ENCODE measurements around the gene SLC43A3.

The SLC43A3 gene

DNA sequence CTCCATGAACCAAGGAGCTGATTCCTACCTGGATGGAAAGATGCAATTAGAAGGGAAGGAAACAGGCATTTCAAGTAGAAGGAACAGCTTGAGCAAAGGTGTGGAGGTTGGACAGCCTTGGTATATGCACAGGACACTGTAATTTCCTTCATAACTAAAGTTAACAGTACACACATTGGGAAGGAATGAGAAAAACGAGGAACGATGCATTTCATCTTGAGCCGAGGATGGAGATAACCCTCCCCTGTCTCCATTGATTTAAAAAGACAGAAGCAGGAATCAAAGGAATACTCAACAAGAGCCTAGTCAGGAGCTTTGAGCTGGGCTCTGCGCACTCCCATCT, 34.2 kb downstream of the SLC43A3 start:
- Histone ChIP-seq H4K20me1 (ENCODE audit: control insufficient read depth, insufficient read depth, low read depth, low read length) (no peaks in the 10 kb centered on the region), H3F3A (ENCODE audit: control insufficient read depth, insufficient read depth) (no peaks in the 10 kb centered on the region)

DNA sequence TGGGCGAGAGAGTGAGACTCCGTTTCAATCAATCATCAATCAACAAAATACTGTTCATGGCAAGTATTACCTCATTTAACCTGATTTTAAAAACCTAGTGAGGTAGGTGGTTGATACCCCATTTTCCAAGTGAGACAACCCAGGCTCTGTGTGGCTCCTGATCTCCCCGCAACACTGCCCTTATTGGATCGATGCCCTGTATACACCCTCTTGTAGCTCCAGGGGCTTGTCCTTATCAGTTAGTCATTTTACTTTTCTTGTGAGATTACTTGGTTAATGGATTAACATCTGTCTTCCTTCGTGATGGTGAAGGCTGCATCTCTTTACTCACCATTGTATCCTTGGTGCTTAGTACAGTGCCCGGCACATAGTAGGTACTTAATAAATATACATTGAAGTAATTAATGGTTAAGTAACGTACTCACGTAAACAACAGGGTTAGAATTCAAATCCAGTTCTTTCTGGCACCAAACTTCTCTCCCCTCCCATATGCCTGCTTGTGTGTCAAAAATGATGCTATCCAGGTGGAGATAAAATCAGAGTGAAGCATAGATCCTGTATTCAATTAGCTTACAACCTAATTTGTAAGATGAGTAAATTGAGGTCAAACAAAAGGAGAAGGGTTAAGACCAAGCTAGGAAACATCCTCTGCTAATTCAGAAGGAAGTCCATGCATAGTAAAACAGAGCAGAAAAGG, 34.7 kb downstream of the SLC43A3 start:
- H3K4me1 ChIP-seq (ENCODE audit: control insufficient read depth, low read length): no peaks in the 10 kb centered on the region
- no peaks in the 10 kb centered on the region for H3K9me3 ChIP-seq (ENCODE audit: control insufficient read depth, insufficient read depth, low read length)
- H3K36me3 ChIP-seq (ENCODE audit: control insufficient read depth, low read length): no peaks in the 10 kb centered on the region
- H3K9me2 ChIP-seq (replicated peaks; ENCODE audit: control insufficient read depth, low read length): no peaks in the 10 kb centered on the region
- no peaks in the 10 kb centered on the region for H3F3A ChIP-seq (ENCODE audit: control insufficient read depth, insufficient read depth)
- H3K4me2 ChIP-seq (ENCODE audit: low read length): no peak overlapping the region
- H3K27ac ChIP-seq (ENCODE audit: low read depth, low read length): no peak overlapping the region
- no peaks in the 10 kb centered on the region for H4K20me1 ChIP-seq (ENCODE audit: control insufficient read depth, insufficient read depth, low read depth, low read length)
- no peak overlapping the region for H3K4me3 ChIP-seq (ENCODE audit: low read length)
- peaks cover 9% of the 10 kb centered on the region; the same call in 1 of the 2 replicates for H3K27me3 ChIP-seq (ENCODE audit: control insufficient read depth, low read length)
- H3K79me2 ChIP-seq (ENCODE audit: control insufficient read depth, low read length): no peaks in the 10 kb centered on the region
- TF ChIP-seq, protein P1, sequence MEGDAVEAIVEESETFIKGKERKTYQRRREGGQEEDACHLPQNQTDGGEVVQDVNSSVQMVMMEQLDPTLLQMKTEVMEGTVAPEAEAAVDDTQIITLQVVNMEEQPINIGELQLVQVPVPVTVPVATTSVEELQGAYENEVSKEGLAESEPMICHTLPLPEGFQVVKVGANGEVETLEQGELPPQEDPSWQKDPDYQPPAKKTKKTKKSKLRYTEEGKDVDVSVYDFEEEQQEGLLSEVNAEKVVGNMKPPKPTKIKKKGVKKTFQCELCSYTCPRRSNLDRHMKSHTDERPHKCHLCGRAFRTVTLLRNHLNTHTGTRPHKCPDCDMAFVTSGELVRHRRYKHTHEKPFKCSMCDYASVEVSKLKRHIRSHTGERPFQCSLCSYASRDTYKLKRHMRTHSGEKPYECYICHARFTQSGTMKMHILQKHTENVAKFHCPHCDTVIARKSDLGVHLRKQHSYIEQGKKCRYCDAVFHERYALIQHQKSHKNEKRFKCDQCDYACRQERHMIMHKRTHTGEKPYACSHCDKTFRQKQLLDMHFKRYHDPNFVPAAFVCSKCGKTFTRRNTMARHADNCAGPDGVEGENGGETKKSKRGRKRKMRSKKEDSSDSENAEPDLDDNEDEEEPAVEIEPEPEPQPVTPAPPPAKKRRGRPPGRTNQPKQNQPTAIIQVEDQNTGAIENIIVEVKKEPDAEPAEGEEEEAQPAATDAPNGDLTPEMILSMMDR (IDR thresholded peaks at IDR 0.05; ENCODE audit: low read depth, low read length, poor library complexity, severe bottlenecking): no peak
- no peak for TF ChIP-seq EZH2phosphoT487 (IDR thresholded peaks at IDR 0.05; ENCODE audit: borderline replicate concordance, low read length)

More for the DNA sequence above, 34.2 kb downstream of the SLC43A3 start:
- Histone ChIP-seq H3K79me2 (ENCODE audit: control insufficient read depth, low read length) (no peaks in the 10 kb centered on the region), H3K36me3 (ENCODE audit: control insufficient read depth, low read length) (no peaks in the 10 kb centered on the region), H3K4me2 (ENCODE audit: low read length) (no peak overlapping the region), H3K27me3 (ENCODE audit: control insufficient read depth, low read length) (peaks cover 9% of the 10 kb centered on the region; the same call in 1 of the 2 replicates), H3K9me2 (replicated peaks; ENCODE audit: control insufficient read depth, low read length) (no peaks in the 10 kb centered on the region), H3K4me3 (ENCODE audit: low read length) (no peak overlapping the region), H3K4me1 (ENCODE audit: control insufficient read depth, low read length) (no peaks in the 10 kb centered on the region), H3K9me3 (ENCODE audit: control insufficient read depth, insufficient read depth, low read length) (no peaks in the 10 kb centered on the region), H3K27ac (ENCODE audit: low read depth, low read length) (no peak overlapping the region)
- TF ChIP-seq, protein P1 (IDR thresholded peaks at IDR 0.05; ENCODE audit: low read depth, low read length, poor library complexity, severe bottlenecking): no peak
- TF ChIP-seq EZH2phosphoT487 (IDR thresholded peaks at IDR 0.05; ENCODE audit: borderline replicate concordance, low read length): no peak

- no peaks in the 10 kb centered on the region for H3K4me1 ChIP-seq (ENCODE audit: control insufficient read depth, low read length)
- H3K27ac ChIP-seq (ENCODE audit: low read depth, low read length): no peak overlapping the region
- H3K4me2 ChIP-seq (ENCODE audit: low read length): no peak overlapping the region
- H3K9me3 ChIP-seq (ENCODE audit: control insufficient read depth, insufficient read depth, low read length): no peaks in the 10 kb centered on the region
- TF ChIP-seq EZH2phosphoT487 (IDR thresholded peaks at IDR 0.05; ENCODE audit: borderline replicate concordance, low read length): no peak
- TF ChIP-seq, protein P1 (IDR thresholded peaks at IDR 0.05; ENCODE audit: low read depth, low read length, poor library complexity, severe bottlenecking): no peak
- no peaks in the 10 kb centered on the region for H3K9me2 ChIP-seq (replicated peaks; ENCODE audit: control insufficient read depth, low read length)
- H4K20me1 ChIP-seq (ENCODE audit: control insufficient read depth, insufficient read depth, low read depth, low read length): no peaks in the 10 kb centered on the region
- H3K4me3 ChIP-seq (ENCODE audit: low read length): no peak overlapping the region
- no peaks in the 10 kb centered on the region for H3K79me2 ChIP-seq (ENCODE audit: control insufficient read depth, low read length)
- peaks cover 9% of the 10 kb centered on the region; the same call in 1 of the 2 replicates for H3K27me3 ChIP-seq (ENCODE audit: control insufficient read depth, low read length)
- no peaks in the 10 kb centered on the region for H3F3A ChIP-seq (ENCODE audit: control insufficient read depth, insufficient read depth)
- no peaks in the 10 kb centered on the region for H3K36me3 ChIP-seq (ENCODE audit: control insufficient read depth, low read length)
Observed at GRCh38 chr11:57391539-57391938, 35.4 kb downstream of the SLC43A3 start.

Data from DOHH2 (cell line).